GM12878 (cell line): ENCODE measurements around the gene APBB3. TPM values are rescaled to one million over a fixed set of nuclear protein-coding genes. Genes with fewer than 3 reads are reported as not detected.

Source experiments
- CUX1 ChIP-seq: IDR thresholded peaks from 2 replicates; pipeline ENCODE4 v1.6.1; 2012; ENCODE audit warnings: improper control_type of control experiment, low read depth, low read length; ENCODE audit not compliant: insufficient replicate concordance
- E4F1 ChIP-seq: fragments of 450-650 bp; IDR thresholded peaks from 2 replicates; pipeline ENCODE4 v1.6.1; 2018; ENCODE audit warnings: borderline replicate concordance, mild to moderate bottlenecking; ENCODE audit not compliant: partially characterized antibody
- EP300 ChIP-seq, 2 experiments: fragments of 150-350 bp in 1 of 2; IDR thresholded peaks; 2 replicates each; pipeline ENCODE4 v1.6.1; 2011 to 2012; ENCODE audit warnings: low read depth in 2 of 2, low read length in 2 of 2, borderline replicate concordance in 1 of 2, improper control_type of control experiment in 1 of 2, inconsistent platforms in 1 of 2; ENCODE audit not compliant: control insufficient read depth in 1 of 2
- PAX5 ChIP-seq: IDR thresholded peaks from 2 replicates; pipeline ENCODE4 v1.6.1; 2011; ENCODE audit warnings: low read depth, low read length, borderline replicate concordance
- PAX8 ChIP-seq: fragments of 450-650 bp; IDR thresholded peaks from 2 replicates; pipeline ENCODE4 v1.6.1; 2017; ENCODE audit warnings: mild to moderate bottlenecking, moderate library complexity
- RELB ChIP-seq: fragments of 450-650 bp; IDR thresholded peaks from 2 replicates; pipeline ENCODE4 v1.6.1; 2017; ENCODE audit warnings: low read depth, mild to moderate bottlenecking, moderate library complexity
- RUNX3 ChIP-seq: IDR thresholded peaks from 2 replicates; pipeline ENCODE4 v1.6.1; 2012; ENCODE audit warnings: low read length, inconsistent platforms
- ZNF592 ChIP-seq: fragments of 450-650 bp; IDR thresholded peaks from 2 replicates; pipeline ENCODE4 v1.6.1; 2017; ENCODE audit warnings: mild to moderate bottlenecking, moderate library complexity
- ZNF622 ChIP-seq: fragments of 450-650 bp; IDR thresholded peaks from 2 replicates; pipeline ENCODE4 v1.6.1; 2017; ENCODE audit warnings: mild to moderate bottlenecking, inconsistent platforms
- polyA plus RNA-seq, 11 experiments: library from polyadenylated mRNA; depleted of rRNA in 4 of 11; unstranded in 6 of 11; stranded (reverse) in 5 of 11; fragments of >200 nt; fragmentation: Nextera tagmentation in 4 of 11; fragmentation: Illumina TruSeq in 1 of 11; extraction: Ambion mirVana in 4 of 11; extraction: Trizol in 1 of 11; gene quantifications; 1 replicate in 1 of 11; 2 replicates in 10 of 11; pipeline versions ENCODE4 v1.2.1 to v1.2.3, GENCODE V29; 2011 to 2016; ENCODE audit warnings: inconsistent platforms in 2 of 11, missing spikeins in 2 of 11, low read depth in 1 of 11
- total RNA-seq, 4 experiments: library from RNA; depleted of rRNA in 3 of 4; stranded (reverse); fragments of >200 nt in 3 of 4; fragmentation: Illumina TruSeq in 1 of 4; extraction: Trizol in 1 of 4; gene quantifications; 2 replicates each; pipeline versions ENCODE4 v1.2.1 to v1.2.3, GENCODE V29; 2013 to 2021

APBB3 gene
- total and polyA plus RNA-seq, 10 of the 15 experiments (the other 5 are each of a cell fraction or from before 2014, with no cell fraction given) = 0.35 to 33.3 (median 14.3) TPM

GRCh38 chr5:140551872-140552271, 12.5 kb downstream of the APBB3 start (continued):
- TF ChIP-seq CUX1 (no peak), ZNF622 (no peak), E4F1 (no peak), PAX5 (no peak), RUNX3 (no peak), ZNF592 (no peak), RELB (no peak), PAX8 (no peak), EP300 (IDR thresholded peaks at IDR 0.05; ENCODE audit: borderline replicate concordance in 1 of 2, control insufficient read depth in 1 of 2, low read depth in 2 of 2, low read length in 2 of 2) (no peak)
